NCI-H1417 treated with DMSO at 0.1 percent for 48 hours (cell line): ENCODE measurements around the gene CNN1.
"Not testable (repeated sequence)": the region's sequence is repeated elsewhere in the genome, so short reads cannot be mapped to it uniquely, and the experiment has no call there.

Source experiments
- DNase-seq: peaks from one replicate; lab custom pipeline; 2025; lab: John Stamatoyannopoulos, UW

Gene CNN1

GRCh38 chr19:11534948-11535347 lies 3.7 kb upstream of the CNN1 start:
- no peak for DNase-seq

GRCh38 chr19:11535792-11536595 lies 2.7 kb upstream of the CNN1 start:
- no peak for DNase-seq

GRCh38 chr19:11539495-11540365 lies 1.1 kb downstream of the CNN1 start:
- no peak for DNase-seq

- no peak for DNase-seq
Measured at GRCh38 chr19:11540645-11541044, 2.0 kb downstream of the CNN1 start.

GRCh38 chr19:11541238-11541637 lies 2.6 kb downstream of the CNN1 start:
- no peak for DNase-seq

GRCh38 chr19:11547929-11548700 lies 9.5 kb downstream of the CNN1 start:
- DNase-seq = no peak

GRCh38 chr19:11549386-11549953 lies 10.8 kb downstream of the CNN1 start:
- DNase-seq = no peak

DNA sequence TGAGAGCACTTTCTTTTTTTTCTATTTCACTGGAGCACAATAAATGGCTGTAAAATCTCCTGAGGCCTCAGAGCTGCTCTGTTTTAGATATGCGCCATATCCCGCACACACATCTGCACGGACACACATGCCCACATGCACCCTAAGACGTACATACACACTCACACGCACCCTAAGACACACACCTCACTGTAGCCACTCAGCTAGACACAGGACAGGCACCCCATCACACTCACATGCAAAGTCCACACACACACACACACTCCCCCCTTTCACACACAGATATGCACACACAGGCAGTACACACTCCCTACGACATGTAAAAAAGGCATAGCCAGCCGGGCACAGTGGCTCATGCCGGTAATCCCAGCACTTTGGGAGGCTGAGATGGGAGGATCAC lies 11.6 kb downstream of the CNN1 start:
- no peak for DNase-seq

GRCh38 chr19:11551603-11552235 lies 13.1 kb downstream of the CNN1 start:
- no peak for DNase-seq

- no peak for DNase-seq
Measured at GRCh38 chr19:11552666-11553372, 14.2 kb downstream of the CNN1 start.

DNA sequence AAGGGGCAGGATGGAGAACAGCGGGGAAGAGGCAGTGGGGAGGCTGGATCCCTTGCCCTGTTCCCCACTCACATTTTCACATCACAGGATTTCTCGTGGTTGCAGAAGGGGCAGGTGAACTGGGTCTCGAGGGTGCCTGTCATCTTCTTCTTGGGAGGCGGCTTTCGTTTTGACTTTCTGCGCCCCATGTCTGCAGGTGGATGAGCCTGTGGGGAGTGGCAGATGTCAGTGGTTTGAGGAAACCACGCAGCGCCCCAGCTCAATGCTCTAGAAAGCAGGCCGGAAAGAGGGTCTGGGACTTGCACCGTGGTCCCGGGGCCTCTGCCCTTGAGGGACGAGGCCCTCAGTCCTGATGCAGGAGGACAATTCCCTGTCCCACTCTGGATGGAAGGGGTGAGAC lies 15.5 kb downstream of the CNN1 start:
- DNase-seq = no peak

- DNase-seq = no peak
Measured at GRCh38 chr19:11555246-11555645, 16.6 kb downstream of the CNN1 start.

- no peak for DNase-seq
Measured at GRCh38 chr19:11556634-11557420, 18.2 kb downstream of the CNN1 start.

DNA sequence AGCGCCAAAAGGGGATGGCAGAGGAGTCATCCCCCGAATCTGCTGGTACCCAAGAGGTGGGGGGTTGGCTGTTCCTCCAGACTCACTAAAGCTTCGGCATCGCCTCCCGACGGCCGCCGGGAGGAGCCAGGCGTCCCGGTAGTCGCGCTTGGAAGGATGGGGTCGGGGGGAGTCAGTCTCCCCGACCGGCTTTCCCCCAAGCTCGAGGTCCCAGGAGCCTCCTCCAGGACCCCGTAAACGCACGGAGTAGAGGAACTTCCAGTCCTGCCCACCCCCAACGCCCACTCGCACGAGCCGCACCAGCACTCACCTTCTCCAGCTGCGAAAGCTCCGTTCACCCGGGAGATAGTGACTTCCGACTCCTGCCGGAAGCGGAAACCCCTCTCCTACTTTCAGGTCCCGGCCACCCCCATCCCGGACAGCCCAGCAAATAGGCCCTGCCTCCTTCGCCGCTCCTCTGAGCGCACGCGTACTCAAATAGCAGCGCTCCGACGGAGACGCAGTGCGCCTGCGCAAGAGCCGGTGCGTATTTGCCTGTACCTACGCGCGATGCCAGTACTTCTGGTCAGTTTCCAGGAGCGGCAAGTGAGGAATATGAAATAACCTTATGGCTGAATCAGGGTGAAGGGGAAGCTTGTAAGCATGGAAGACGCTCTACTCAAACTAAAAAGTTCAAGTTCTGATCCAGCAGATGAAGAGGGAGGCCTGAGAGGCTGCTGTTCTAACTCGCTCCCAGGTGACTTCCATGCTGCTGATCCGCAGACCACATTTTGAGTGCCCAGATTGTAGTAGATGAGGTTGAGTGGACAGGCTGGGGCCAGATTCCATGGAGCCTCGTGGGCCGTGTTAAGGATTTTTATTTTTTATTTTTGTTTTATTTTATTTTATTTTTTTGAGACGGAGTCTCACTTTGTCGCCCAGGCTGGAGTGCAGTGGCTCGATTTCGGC lies 20.5 kb downstream of the CNN1 start, which contains the start of gene ELOF1:
Gene ELOF1 (minus strand): TSS at position 350 of the 948 bp plus-strand sequence. CDS start 4,883 bp downstream, outside the sequence.
- peak; percentile 88 for DNase-seq

- no peak for DNase-seq
Measured at GRCh38 chr19:11560404-11561051, 21.9 kb downstream of the CNN1 start.

DNA sequence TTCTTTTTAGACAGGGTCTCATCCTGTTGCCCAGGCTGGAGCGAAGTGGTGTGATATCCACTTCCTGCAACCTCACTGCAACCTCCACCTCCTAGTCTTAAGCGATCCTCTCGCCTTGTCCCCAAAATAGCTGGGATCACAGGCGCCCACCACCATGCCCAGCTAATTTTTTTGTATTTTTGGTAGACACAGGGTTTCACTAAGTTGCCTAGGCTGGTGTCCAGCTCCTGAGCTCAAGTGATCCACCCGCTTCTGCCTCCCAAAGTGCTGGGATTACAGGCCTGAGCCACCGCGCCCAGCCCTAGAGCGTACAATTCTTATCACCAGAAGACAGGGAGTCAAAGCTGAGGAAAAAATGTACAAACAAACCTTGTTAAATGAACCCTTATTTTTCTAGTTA lies 24.9 kb downstream of the CNN1 start:
- DNase-seq = no peak

GRCh38 chr19:11564082-11564807 lies 25.6 kb downstream of the CNN1 start:
- DNase-seq = not testable (repeated sequence)

DNA sequence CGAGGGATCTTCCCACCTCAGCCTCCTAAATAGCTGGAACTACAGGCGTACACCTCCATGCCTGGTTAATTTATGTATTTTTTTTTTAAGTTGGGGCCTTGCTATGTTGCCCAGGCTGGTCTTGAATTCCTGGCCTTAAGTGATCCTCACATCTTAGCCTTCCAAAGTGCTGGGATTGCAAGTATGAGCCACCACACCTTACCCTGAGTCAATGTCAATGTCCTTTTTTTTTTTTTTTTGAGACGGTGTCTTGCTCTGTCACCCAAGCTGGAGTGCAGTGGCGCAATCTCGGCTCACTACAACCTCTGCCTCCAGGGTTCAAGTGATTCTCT lies 27.0 kb downstream of the CNN1 start:
- DNase-seq = not testable (repeated sequence)
